Smooth muscle cell of trachea (primary cell): ENCODE data around the gene TMEM88. TPM values are rescaled to one million over a fixed set of nuclear protein-coding genes. Genes with fewer than 3 reads are reported as not detected.

ENCODE experiments used
- total RNA-seq: library from RNA; depleted of rRNA; stranded (reverse); fragments of >200 nt; gene quantifications from 2 replicates; pipeline ENCODE4 v1.2.1, GENCODE V29; 2014

Gene TMEM88
- 0.17 and 0.44 TPM in 2 replicates for total RNA-seq

GRCh38 chr17:7854851-7855659 is at the start of gene TMEM88:
Gene TMEM88 (plus strand): TSS chr17:7855066. CDS start chr17:7855075, 9 bp downstream.

GRCh38 chr17:7833795-7834541 is 20.9 kb upstream of the TMEM88 start, which contains the start of gene KDM6B:
Gene KDM6B (plus strand): TSS chr17:7834217. CDS start chr17:7845555, 11,338 bp downstream.

GRCh38 chr17:7856811-7857712 is 2.2 kb downstream of the TMEM88 start, which contains the start of gene NAA38:
Gene NAA38 (minus strand): TSS chr17:7857559. CDS start chr17:7857463, 96 bp downstream.

GRCh38 chr17:7857713-7858521 is 3.1 kb downstream of the TMEM88 start, which contains the start of gene CYB5D1:
Gene CYB5D1 (plus strand): TSS chr17:7858003. CDS start chr17:7858135, 132 bp downstream.

GRCh38 chr17:7888184-7888920 is 33.5 kb downstream of the TMEM88 start, which contains the start of gene CHD3:
Gene CHD3 (plus strand): TSS chr17:7888789. CDS start chr17:7889001, 212 bp downstream.

Other genes with a start within 250 kb of the TMEM88 start
- gene FXR2, start 240.2 kb upstream of the TMEM88 start, total RNA-seq, result 34.9 and 47.3 TPM in 2 replicates
- gene SAT2, start 227.2 kb upstream of the TMEM88 start, total RNA-seq, result 43.8 and 45.5 TPM in 2 replicates
- gene SHBG, start 224.9 kb upstream of the TMEM88 start, total RNA-seq, result 0.17 and 0.29 TPM in 2 replicates
- gene ATP1B2, start 204.1 kb upstream of the TMEM88 start, total RNA-seq, result 0.17 TPM in 1 of 2 replicates, not detected in the other
- 18.3 and 35.4 TPM in 2 replicates for gene TP53, start 167.6 kb upstream of the TMEM88 start, total RNA-seq
- gene WRAP53, start 166.6 kb upstream of the TMEM88 start, total RNA-seq, result 3.6 and 6.4 TPM in 2 replicates
- 0.83 and 1.0 TPM in 2 replicates for gene EFNB3, start 149.9 kb upstream of the TMEM88 start, total RNA-seq
- gene DNAH2, start 137.3 kb upstream of the TMEM88 start, total RNA-seq, result 0.17 and 0.29 TPM in 2 replicates
- gene KDM6B, start 20.8 kb upstream of the TMEM88 start, total RNA-seq, result 5.1 and 7.1 TPM in 2 replicates
- gene NAA38, start 2.5 kb downstream of the TMEM88 start, total RNA-seq, result 51.9 and 73.9 TPM in 2 replicates
- gene CYB5D1, start 2.9 kb downstream of the TMEM88 start, total RNA-seq, result 9.6 and 10.6 TPM in 2 replicates
- gene CHD3, start 33.7 kb downstream of the TMEM88 start, total RNA-seq, result 105 and 192 TPM in 2 replicates
- 2.8 and 4.6 TPM in 2 replicates for gene RNF227, start 61.2 kb downstream of the TMEM88 start, total RNA-seq
- 0.33 and 0.44 TPM in 2 replicates for gene KCNAB3, start 74.8 kb downstream of the TMEM88 start, total RNA-seq
- 80.2 and 90.3 TPM in 2 replicates for gene TRAPPC1, start 76.9 kb downstream of the TMEM88 start, total RNA-seq
- 18.5 and 31.7 TPM in 2 replicates for gene CNTROB, start 77.1 kb downstream of the TMEM88 start, total RNA-seq
- gene GUCY2D, start 147.5 kb downstream of the TMEM88 start, total RNA-seq, result 0.17 TPM in 1 of 2 replicates, not detected in the other
- 0.17 TPM in 1 of 2 replicates, not detected in the other for gene ALOX15B, start 184.0 kb downstream of the TMEM88 start, total RNA-seq
- not detected in 2 replicates for gene ALOX12B, start 232.7 kb downstream of the TMEM88 start, total RNA-seq